HEK293 (cell line): Measurements from ENCODE around the gene EVC2.

Experiments used
- CTCF ChIA-PET: fragments of 350-600 bp; formaldehyde crosslinking; extraction: SDS; loops from one replicate; lab custom pipeline; 2021; ENCODE audit warnings: antibody characterized with exemption; lab: Yijun Ruan, JAX
- POLR2A ChIA-PET: fragments of 300-600 bp; formaldehyde crosslinking; extraction: SDS; loops from one replicate; lab custom pipeline; 2020; ENCODE audit warnings: antibody characterized with exemption, inconsistent platforms; lab: Yijun Ruan, JAX
- H3K27ac ChIP-seq: fragments of 200-500 bp; sonication (Bioruptor generic); 2 replicates; pipeline ENCODE4 v1.5.1; 2014; ENCODE audit warnings: low read depth, low read length, control low read depth, inconsistent platforms; ENCODE audit errors: extremely low read depth
- H3K36me3 ChIP-seq, 2 experiments: fragments of 200-500 bp in 1 of 2; sonication (Bioruptor generic) in 1 of 2; 1 replicate in 1 of 2; 2 replicates in 1 of 2; pipeline ENCODE4 v1.5.1; 2014 to 2017; ENCODE audit warnings: inconsistent platforms in 2 of 2, low read length in 2 of 2; ENCODE audit not compliant: control insufficient read depth in 2 of 2, insufficient read depth in 1 of 2
- H3K4me1 ChIP-seq: fragments of 200-500 bp; sonication (Bioruptor generic); 2 replicates; pipeline ENCODE4 v1.5.1; 2014; ENCODE audit warnings: mild to moderate bottlenecking, low read length, inconsistent platforms; ENCODE audit not compliant: control insufficient read depth, insufficient read depth
- H3K4me3 ChIP-seq: 2 replicates; pipeline ENCODE4 v1.5.1; 2011; ENCODE audit warnings: low read depth, mild to moderate bottlenecking, control low read depth, low read length, moderate library complexity
- H3K9me3 ChIP-seq: fragments of 200-500 bp; sonication (Bioruptor generic); 2 replicates; pipeline ENCODE4 v1.5.1; 2014; ENCODE audit warnings: low read depth, low read length, inconsistent platforms; ENCODE audit not compliant: control insufficient read depth, insufficient read depth
- GLIS2 ChIP-seq: fragments of 450-650 bp; formaldehyde crosslinking; IDR thresholded peaks from 2 replicates; pipeline ENCODE4 v1.5.1; 2016; ENCODE audit warnings: missing biosample characterization, missing genetic modification characterization
- KLF10 ChIP-seq: fragments of 450-650 bp; IDR thresholded peaks from 2 replicates; pipeline ENCODE4 v1.5.1; 2018; ENCODE audit warnings: missing biosample characterization, mild to moderate bottlenecking, missing genetic modification characterization
- MZF1 ChIP-seq: fragments of 450-650 bp; formaldehyde crosslinking; IDR thresholded peaks from 2 replicates; pipeline ENCODE4 v1.5.1; 2017; ENCODE audit warnings: missing biosample characterization, missing genetic modification characterization, borderline replicate concordance
- REPIN1 ChIP-seq: fragments of 450-650 bp; formaldehyde crosslinking; IDR thresholded peaks from 2 replicates; pipeline ENCODE4 v1.5.1; 2017; ENCODE audit warnings: missing biosample characterization, missing genetic modification characterization, low read depth
- WT1 ChIP-seq: fragments of 450-650 bp; formaldehyde crosslinking; IDR thresholded peaks from 2 replicates; pipeline ENCODE4 v1.5.1; 2016; ENCODE audit warnings: missing biosample characterization, missing genetic modification characterization
- ZNF133 ChIP-seq: fragments of 450-650 bp; formaldehyde crosslinking; IDR thresholded peaks from 2 replicates; pipeline ENCODE4 v1.5.1; 2016; ENCODE audit warnings: missing biosample characterization, missing genetic modification characterization
- ZNF2 ChIP-seq: fragments of 450-650 bp; formaldehyde crosslinking; IDR thresholded peaks from 2 replicates; pipeline ENCODE4 v1.5.1; 2016; ENCODE audit warnings: missing biosample characterization, missing genetic modification characterization
- ZNF274 ChIP-seq, 2 experiments: fragments of 200-500 bp in 1 of 2; fragments of 450-650 bp in 1 of 2; sonication (Bioruptor generic) in 1 of 2; formaldehyde crosslinking in 1 of 2; IDR thresholded peaks; 2 replicates each; pipeline versions ENCODE4 v1.5.1 to v1.6.1; 2014 to 2016; ENCODE audit warnings: borderline replicate concordance in 1 of 2, inconsistent platforms in 1 of 2, low read length in 1 of 2, missing biosample characterization in 1 of 2, missing genetic modification characterization in 1 of 2
- ZNF423 ChIP-seq: fragments of 450-650 bp; formaldehyde crosslinking; IDR thresholded peaks from 2 replicates; pipeline ENCODE4 v1.5.1; 2016; ENCODE audit warnings: missing biosample characterization, missing genetic modification characterization
- ZNF433 ChIP-seq: fragments of 450-650 bp; formaldehyde crosslinking; IDR thresholded peaks from 2 replicates; pipeline ENCODE4 v1.5.1; 2016; ENCODE audit warnings: missing biosample characterization, missing genetic modification characterization, low read depth
- ZNF473 ChIP-seq: fragments of 450-650 bp; formaldehyde crosslinking; IDR thresholded peaks from 2 replicates; pipeline ENCODE4 v1.5.1; 2017; ENCODE audit warnings: missing biosample characterization, missing genetic modification characterization
- ZNF48 ChIP-seq: fragments of 450-650 bp; formaldehyde crosslinking; IDR thresholded peaks from 2 replicates; pipeline ENCODE4 v1.5.1; 2016; ENCODE audit warnings: missing biosample characterization, missing genetic modification characterization
- ZNF555 ChIP-seq: fragments of 450-650 bp; formaldehyde crosslinking; conservative IDR thresholded peaks from 2 replicates; pipeline ENCODE4 v1.5.1; 2017; ENCODE audit warnings: missing biosample characterization, mild to moderate bottlenecking, missing genetic modification characterization, inconsistent platforms
- ZNF561 ChIP-seq: fragments of 450-650 bp; IDR thresholded peaks from 2 replicates; pipeline ENCODE4 v1.5.1; 2018; ENCODE audit warnings: missing biosample characterization, missing genetic modification characterization, borderline replicate concordance
- ZNF571 ChIP-seq: fragments of 450-650 bp; formaldehyde crosslinking; IDR thresholded peaks from 2 replicates; pipeline ENCODE4 v1.5.0; 2017; ENCODE audit warnings: missing biosample characterization, missing genetic modification characterization
- ZNF626 ChIP-seq: fragments of 450-650 bp; sonication (Bioruptor Pico); formaldehyde crosslinking; IDR thresholded peaks from 2 replicates; pipeline ENCODE4 v1.5.1; 2018; ENCODE audit warnings: missing biosample characterization, missing genetic modification characterization, inconsistent platforms
- ZNF654 ChIP-seq: fragments of 450-650 bp; formaldehyde crosslinking; IDR thresholded peaks from 2 replicates; pipeline ENCODE4 v1.5.1; 2016; ENCODE audit warnings: low read depth, missing biosample characterization, missing genetic modification characterization
- ZNF660 ChIP-seq: fragments of 450-650 bp; IDR thresholded peaks from 2 replicates; pipeline ENCODE4 v1.5.1; 2018; ENCODE audit warnings: missing biosample characterization, mild to moderate bottlenecking, missing genetic modification characterization
- ZNF670 ChIP-seq: fragments of 450-650 bp; formaldehyde crosslinking; IDR thresholded peaks from 2 replicates; pipeline ENCODE4 v1.5.1; 2016; ENCODE audit warnings: missing biosample characterization, missing genetic modification characterization, low read depth
- ZNF747 ChIP-seq: fragments of 450-650 bp; formaldehyde crosslinking; IDR thresholded peaks from 2 replicates; pipeline ENCODE4 v1.5.1; 2016; ENCODE audit warnings: missing biosample characterization, missing genetic modification characterization
- ZNF791 ChIP-seq: fragments of 450-650 bp; formaldehyde crosslinking; IDR thresholded peaks from 2 replicates; pipeline ENCODE4 v1.5.1; 2016; ENCODE audit warnings: missing biosample characterization, missing genetic modification characterization
- TF ChIP-seq, protein P1 (sequence below): fragments of 450-650 bp; formaldehyde crosslinking; IDR thresholded peaks from 2 replicates; pipeline ENCODE4 v1.5.1; 2017; ENCODE audit warnings: missing biosample characterization, missing genetic modification characterization
- TF ChIP-seq, protein P2 (sequence below): fragments of 450-650 bp; formaldehyde crosslinking; IDR thresholded peaks from 2 replicates; pipeline ENCODE4 v1.5.1; 2016; ENCODE audit warnings: missing biosample characterization, missing genetic modification characterization
- TF ChIP-seq, protein P3 (sequence below): fragments of 450-650 bp; formaldehyde crosslinking; IDR thresholded peaks from 2 replicates; pipeline ENCODE4 v1.5.1; 2016; ENCODE audit warnings: missing biosample characterization, missing genetic modification characterization
- TF ChIP-seq, protein P4 (sequence below): fragments of 450-650 bp; formaldehyde crosslinking; IDR thresholded peaks from 2 replicates; pipeline ENCODE4 v1.5.1; 2016; ENCODE audit warnings: missing biosample characterization, missing genetic modification characterization
- TF ChIP-seq, protein P5 (sequence below): fragments of 450-650 bp; formaldehyde crosslinking; IDR thresholded peaks from 2 replicates; pipeline ENCODE4 v1.5.1; 2017; ENCODE audit warnings: missing biosample characterization, missing genetic modification characterization

The EVC2 gene

DNA sequence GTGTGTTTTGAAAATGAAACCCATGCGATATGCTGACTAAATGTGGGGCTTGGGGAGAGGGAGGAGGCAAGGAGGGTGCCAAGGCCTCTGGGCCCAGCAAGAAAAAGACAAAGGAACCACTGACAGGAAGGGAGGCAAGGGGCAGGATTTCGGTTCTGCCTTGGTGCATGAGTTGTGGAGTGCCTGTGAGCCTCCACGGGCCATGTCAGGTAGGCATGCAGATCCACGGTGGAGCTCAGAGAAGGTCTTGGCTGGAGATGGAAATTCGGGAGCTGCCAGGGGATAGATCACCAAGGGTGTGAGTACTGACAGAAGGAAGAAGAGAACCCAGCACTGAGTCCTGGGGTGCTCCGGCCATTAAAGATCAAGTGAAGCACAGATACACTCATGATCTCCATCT lies 4.1 kb downstream of the EVC2 start (continued):
- TF ChIP-seq, protein P1, sequence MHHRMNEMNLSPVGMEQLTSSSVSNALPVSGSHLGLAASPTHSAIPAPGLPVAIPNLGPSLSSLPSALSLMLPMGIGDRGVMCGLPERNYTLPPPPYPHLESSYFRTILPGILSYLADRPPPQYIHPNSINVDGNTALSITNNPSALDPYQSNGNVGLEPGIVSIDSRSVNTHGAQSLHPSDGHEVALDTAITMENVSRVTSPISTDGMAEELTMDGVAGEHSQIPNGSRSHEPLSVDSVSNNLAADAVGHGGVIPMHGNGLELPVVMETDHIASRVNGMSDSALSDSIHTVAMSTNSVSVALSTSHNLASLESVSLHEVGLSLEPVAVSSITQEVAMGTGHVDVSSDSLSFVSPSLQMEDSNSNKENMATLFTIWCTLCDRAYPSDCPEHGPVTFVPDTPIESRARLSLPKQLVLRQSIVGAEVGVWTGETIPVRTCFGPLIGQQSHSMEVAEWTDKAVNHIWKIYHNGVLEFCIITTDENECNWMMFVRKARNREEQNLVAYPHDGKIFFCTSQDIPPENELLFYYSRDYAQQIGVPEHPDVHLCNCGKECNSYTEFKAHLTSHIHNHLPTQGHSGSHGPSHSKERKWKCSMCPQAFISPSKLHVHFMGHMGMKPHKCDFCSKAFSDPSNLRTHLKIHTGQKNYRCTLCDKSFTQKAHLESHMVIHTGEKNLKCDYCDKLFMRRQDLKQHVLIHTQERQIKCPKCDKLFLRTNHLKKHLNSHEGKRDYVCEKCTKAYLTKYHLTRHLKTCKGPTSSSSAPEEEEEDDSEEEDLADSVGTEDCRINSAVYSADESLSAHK (tag by site-specific recombination), result no peak
- TF ChIP-seq ZNF555 (tag by site-specific recombination) (no peak), ZNF747 (no peak), ZNF561 (no peak)
- TF ChIP-seq, protein P2, sequence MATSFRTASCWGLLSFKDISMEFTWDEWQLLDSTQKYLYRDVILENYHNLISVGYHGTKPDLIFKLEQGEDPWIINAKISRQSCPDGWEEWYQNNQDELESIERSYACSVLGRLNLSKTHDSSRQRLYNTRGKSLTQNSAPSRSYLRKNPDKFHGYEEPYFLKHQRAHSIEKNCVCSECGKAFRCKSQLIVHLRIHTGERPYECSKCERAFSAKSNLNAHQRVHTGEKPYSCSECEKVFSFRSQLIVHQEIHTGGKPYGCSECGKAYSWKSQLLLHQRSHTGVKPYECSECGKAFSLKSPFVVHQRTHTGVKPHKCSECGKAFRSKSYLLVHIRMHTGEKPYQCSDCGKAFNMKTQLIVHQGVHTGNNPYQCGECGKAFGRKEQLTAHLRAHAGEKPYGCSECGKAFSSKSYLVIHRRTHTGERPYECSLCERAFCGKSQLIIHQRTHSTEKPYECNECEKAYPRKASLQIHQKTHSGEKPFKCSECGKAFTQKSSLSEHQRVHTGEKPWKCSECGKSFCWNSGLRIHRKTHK, result no peak
- TF ChIP-seq, protein P3, sequence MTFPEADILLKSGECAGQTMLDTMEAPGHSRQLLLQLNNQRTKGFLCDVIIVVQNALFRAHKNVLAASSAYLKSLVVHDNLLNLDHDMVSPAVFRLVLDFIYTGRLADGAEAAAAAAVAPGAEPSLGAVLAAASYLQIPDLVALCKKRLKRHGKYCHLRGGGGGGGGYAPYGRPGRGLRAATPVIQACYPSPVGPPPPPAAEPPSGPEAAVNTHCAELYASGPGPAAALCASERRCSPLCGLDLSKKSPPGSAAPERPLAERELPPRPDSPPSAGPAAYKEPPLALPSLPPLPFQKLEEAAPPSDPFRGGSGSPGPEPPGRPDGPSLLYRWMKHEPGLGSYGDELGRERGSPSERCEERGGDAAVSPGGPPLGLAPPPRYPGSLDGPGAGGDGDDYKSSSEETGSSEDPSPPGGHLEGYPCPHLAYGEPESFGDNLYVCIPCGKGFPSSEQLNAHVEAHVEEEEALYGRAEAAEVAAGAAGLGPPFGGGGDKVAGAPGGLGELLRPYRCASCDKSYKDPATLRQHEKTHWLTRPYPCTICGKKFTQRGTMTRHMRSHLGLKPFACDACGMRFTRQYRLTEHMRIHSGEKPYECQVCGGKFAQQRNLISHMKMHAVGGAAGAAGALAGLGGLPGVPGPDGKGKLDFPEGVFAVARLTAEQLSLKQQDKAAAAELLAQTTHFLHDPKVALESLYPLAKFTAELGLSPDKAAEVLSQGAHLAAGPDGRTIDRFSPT (tag by site-specific recombination), result no peak
- TF ChIP-seq, all 188 proteins: peak for 0

DNA sequence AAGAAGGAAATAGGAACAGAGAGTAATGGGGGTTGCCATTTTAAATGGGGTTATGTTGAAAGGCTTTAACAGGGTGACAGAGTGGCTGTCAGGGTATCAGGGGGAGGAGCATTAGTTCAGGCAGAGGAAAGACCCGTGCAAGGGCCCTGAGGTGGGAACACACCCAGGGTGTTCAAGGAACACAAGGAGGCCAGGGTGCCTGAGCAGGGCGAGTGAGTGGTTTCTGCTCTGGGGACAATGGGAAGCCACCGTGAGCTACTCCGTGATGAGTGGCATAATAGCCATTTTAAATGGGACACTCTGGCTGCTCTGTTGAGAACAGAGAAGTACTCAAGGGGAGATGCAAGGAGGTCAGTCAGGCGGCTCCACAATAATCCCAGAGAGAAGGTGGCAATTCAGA lies 4.5 kb downstream of the EVC2 start:
- Histone ChIP-seq H3K4me1 (no peaks in the 10 kb centered on the region), H3K9me3 (no peaks in the 10 kb centered on the region), H3K4me3 (no peak overlapping the region), H3K27ac (no peak overlapping the region), H3K36me3 (no peaks in the 10 kb centered on the region)
- CTCF ChIA-PET, result no interaction called here
- POLR2A ChIA-PET, result no interaction called here
- TF ChIP-seq ZNF670 (tag by site-specific recombination) (no peak), ZNF2 (tag by site-specific recombination) (no peak), ZNF626 (tag by site-specific recombination) (no peak), ZNF660 (tag by site-specific recombination) (no peak)
- TF ChIP-seq, all 188 proteins: peak for 0

DNA sequence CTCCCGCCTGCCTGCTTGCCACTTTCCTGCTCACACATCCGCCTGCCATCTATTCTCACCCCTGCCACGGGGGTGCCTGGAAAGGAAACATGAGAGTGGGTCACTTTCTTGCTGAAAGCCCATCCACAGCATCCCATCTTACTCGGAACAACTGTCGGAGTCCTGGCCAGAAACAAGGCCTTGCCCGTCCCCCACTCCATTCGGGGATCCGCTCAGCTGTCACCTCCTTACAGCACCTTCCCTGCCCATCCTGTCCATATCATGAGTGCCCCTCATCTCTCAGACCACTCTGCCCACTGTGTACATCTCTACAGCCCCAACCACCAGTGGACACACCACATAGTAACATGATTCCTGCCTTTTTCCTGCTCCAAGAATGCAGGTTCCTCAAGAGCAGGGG lies 6.4 kb downstream of the EVC2 start:
- no peak overlapping the region for H3K27ac ChIP-seq
- CTCF ChIA-PET, result no interaction called here
- TF ChIP-seq ZNF274 (IDR thresholded peaks at IDR 0.05; ENCODE audit: low read length) (no peak), ZNF274 (tag by site-specific recombination; IDR thresholded peaks at IDR 0.05; ENCODE audit: borderline replicate concordance) (no peak), GLIS2 (tag by site-specific recombination) (no peak), ZNF571 (tag by site-specific recombination) (no peak), ZNF48 (tag by site-specific recombination) (no peak), MZF1 (tag by site-specific recombination) (no peak), ZNF473 (tag by site-specific recombination) (no peak), ZNF791 (tag by site-specific recombination) (no peak), ZNF433 (tag by site-specific recombination) (no peak), REPIN1 (tag by site-specific recombination) (no peak), ZNF654 (tag by site-specific recombination) (no peak), ZNF423 (tag by site-specific recombination) (no peak), KLF10 (no peak), WT1 (tag by site-specific recombination) (no peak), ZNF133 (no peak), ZNF747 (no peak)
- TF ChIP-seq, protein P4, sequence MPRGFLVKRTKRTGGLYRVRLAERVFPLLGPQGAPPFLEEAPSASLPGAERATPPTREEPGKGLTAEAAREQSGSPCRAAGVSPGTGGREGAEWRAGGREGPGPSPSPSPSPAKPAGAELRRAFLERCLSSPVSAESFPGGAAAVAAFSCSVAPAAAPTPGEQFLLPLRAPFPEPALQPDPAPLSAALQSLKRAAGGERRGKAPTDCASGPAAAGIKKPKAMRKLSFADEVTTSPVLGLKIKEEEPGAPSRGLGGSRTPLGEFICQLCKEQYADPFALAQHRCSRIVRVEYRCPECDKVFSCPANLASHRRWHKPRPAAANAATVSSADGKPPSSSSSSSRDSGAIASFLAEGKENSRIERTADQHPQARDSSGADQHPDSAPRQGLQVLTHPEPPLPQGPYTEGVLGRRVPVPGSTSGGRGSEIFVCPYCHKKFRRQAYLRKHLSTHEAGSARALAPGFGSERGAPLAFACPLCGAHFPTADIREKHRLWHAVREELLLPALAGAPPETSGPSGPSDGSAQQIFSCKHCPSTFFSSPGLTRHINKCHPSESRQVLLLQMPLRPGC (tag by site-specific recombination), result no peak
- TF ChIP-seq, protein P5, sequence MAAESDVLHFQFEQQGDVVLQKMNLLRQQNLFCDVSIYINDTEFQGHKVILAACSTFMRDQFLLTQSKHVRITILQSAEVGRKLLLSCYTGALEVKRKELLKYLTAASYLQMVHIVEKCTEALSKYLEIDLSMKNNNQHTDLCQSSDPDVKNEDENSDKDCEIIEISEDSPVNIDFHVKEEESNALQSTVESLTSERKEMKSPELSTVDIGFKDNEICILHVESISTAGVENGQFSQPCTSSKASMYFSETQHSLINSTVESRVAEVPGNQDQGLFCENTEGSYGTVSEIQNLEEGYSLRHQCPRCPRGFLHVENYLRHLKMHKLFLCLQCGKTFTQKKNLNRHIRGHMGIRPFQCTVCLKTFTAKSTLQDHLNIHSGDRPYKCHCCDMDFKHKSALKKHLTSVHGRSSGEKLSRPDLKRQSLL (tag by site-specific recombination), result no peak

More for the DNA sequence above, 6.4 kb downstream of the EVC2 start:
- no peaks in the 10 kb centered on the region for H3K4me1 ChIP-seq
- POLR2A ChIA-PET, result no interaction called here
- no peaks in the 10 kb centered on the region for H3K36me3 ChIP-seq
- no peaks in the 10 kb centered on the region for H3K9me3 ChIP-seq
- no peak overlapping the region for H3K4me3 ChIP-seq
